IPS-NIHi11 (cell line): ENCODE results near the gene ANAPC1.
"Not testable (repeated sequence)": the region's sequence is repeated elsewhere in the genome, so short reads cannot be mapped to it uniquely, and the experiment has no call there.

ENCODE experiments used
- DNase-seq: peaks from one replicate; pipeline ENCODE4 v3.0.0; 2012; ENCODE audit warnings: mixed read lengths, low spot score

Gene ANAPC1

GRCh38 chr2:111735838-111736721, 147.9 kb downstream of the ANAPC1 start:
- not testable (repeated sequence) for DNase-seq

- DNase-seq = not testable (repeated sequence)
Observed at GRCh38 chr2:111735420-111735819, 148.6 kb downstream of the ANAPC1 start.

- not testable (repeated sequence) for DNase-seq
Observed at GRCh38 chr2:111729812-111730458, 154.1 kb downstream of the ANAPC1 start.

GRCh38 chr2:111727611-111728110, 156.3 kb downstream of the ANAPC1 start:
- DNase-seq = not testable (repeated sequence)

GRCh38 chr2:111725742-111726141, 158.3 kb downstream of the ANAPC1 start:
- not testable (repeated sequence) for DNase-seq

GRCh38 chr2:111719610-111720009, 164.4 kb downstream of the ANAPC1 start:
- DNase-seq = not testable (repeated sequence)
